K562 (cell line): ENCODE data around the gene ZNF689. TPM values are rescaled to one million over a fixed set of nuclear protein-coding genes. Genes with fewer than 3 reads are reported as not detected.

Experiments used
- FOSL1 ChIP-seq: fragments of 200-800 bp; sonication (Bioruptor generic); conservative IDR thresholded peaks from 2 replicates; pipeline ENCODE4 v1.6.1; 2016; ENCODE audit warnings: missing genetic modification characterization, missing compliant biosample characterization
- MTA2 ChIP-seq: fragments of 450-650 bp; IDR thresholded peaks from 2 replicates; pipeline ENCODE4 v1.6.1; 2016; ENCODE audit warnings: low read depth
- SUPT5H ChIP-seq: fragments of 450-650 bp; IDR thresholded peaks from 2 replicates; pipeline ENCODE4 v1.6.1; 2016
- TFAM ChIP-seq: fragments of 250-450 bp; sonication (Bioruptor Pico); conservative IDR thresholded peaks from 2 replicates; pipeline ENCODE4 v1.5.0; 2021; ENCODE audit warnings: mild to moderate bottlenecking, moderate library complexity
- XRCC5 ChIP-seq: fragments of 200-400 bp; formaldehyde crosslinking; IDR thresholded peaks from 2 replicates; pipeline ENCODE4 v1.6.1; 2017; ENCODE audit warnings: low read depth, mild to moderate bottlenecking, low read length
- polyA plus RNA-seq, 8 experiments: library from polyadenylated mRNA; depleted of rRNA in 4 of 8; stranded (reverse) in 5 of 8; unstranded in 3 of 8; fragments of >200 nt; fragmentation: Nextera tagmentation in 2 of 8; fragmentation: Illumina TruSeq in 1 of 8; extraction: Ambion mirVana in 2 of 8; extraction: Trizol in 1 of 8; gene quantifications; 2 replicates each; pipeline versions ENCODE4 v1.2.1 to v1.2.3, GENCODE V29; 2011 to 2014; ENCODE audit warnings: inconsistent platforms in 1 of 8, missing spikeins in 1 of 8
- total RNA-seq, 7 experiments: library from RNA; depleted of rRNA in 6 of 7; stranded (reverse); fragments of >200 nt in 6 of 7; fragmentation: Illumina TruSeq in 2 of 7; extraction: Trizol in 2 of 7; gene quantifications; 2 replicates each; pipeline versions ENCODE4 v1.2.1 to v1.2.3, GENCODE V29; 2011 to 2021; ENCODE audit warnings: low replicate concordance in 1 of 7
- TF ChIP-seq, protein P1 (sequence below): fragments of 450-650 bp; IDR thresholded peaks from 2 replicates; pipeline ENCODE4 v1.6.1; 2018; ENCODE audit not compliant: partially characterized antibody
- TF ChIP-seq, protein P2 (sequence below): fragments of 450-650 bp; formaldehyde crosslinking; IDR thresholded peaks from 2 replicates; pipeline ENCODE4 v1.4.0; 2020; ENCODE audit warnings: mild to moderate bottlenecking, moderate library complexity
- TF ChIP-seq, protein P3 (sequence below): sonication (generic); formaldehyde crosslinking; IDR thresholded peaks from 2 replicates; pipeline ENCODE4 v1.8.1; 2022; ENCODE audit warnings: missing genetic modification reagents
- TF ChIP-seq, protein P4 (sequence below): fragments of 250-450 bp; sonication (Bioruptor Pico); IDR thresholded peaks from 2 replicates; pipeline ENCODE4 v1.5.0; 2020; ENCODE audit warnings: mild to moderate bottlenecking
- TF ChIP-seq, protein P5 (sequence below): IDR thresholded peaks from 3 replicates; pipeline ENCODE4 v1.6.1; 2011; ENCODE audit warnings: borderline replicate concordance, mild to moderate bottlenecking, moderate library complexity; ENCODE audit not compliant: insufficient read length; ENCODE audit errors: extremely low read depth
- TF ChIP-seq, protein P6 (sequence below): sonication (generic); formaldehyde crosslinking; IDR thresholded peaks from 2 replicates; pipeline ENCODE4 v1.8.1; 2022; ENCODE audit warnings: missing genetic modification reagents

The ZNF689 gene
- total and polyA plus RNA-seq, 9 of the 15 experiments (the other 6 are each of a cell fraction or from before 2014, with no cell fraction given), result 5.4 to 15.4 (median 10.8) TPM

DNA sequence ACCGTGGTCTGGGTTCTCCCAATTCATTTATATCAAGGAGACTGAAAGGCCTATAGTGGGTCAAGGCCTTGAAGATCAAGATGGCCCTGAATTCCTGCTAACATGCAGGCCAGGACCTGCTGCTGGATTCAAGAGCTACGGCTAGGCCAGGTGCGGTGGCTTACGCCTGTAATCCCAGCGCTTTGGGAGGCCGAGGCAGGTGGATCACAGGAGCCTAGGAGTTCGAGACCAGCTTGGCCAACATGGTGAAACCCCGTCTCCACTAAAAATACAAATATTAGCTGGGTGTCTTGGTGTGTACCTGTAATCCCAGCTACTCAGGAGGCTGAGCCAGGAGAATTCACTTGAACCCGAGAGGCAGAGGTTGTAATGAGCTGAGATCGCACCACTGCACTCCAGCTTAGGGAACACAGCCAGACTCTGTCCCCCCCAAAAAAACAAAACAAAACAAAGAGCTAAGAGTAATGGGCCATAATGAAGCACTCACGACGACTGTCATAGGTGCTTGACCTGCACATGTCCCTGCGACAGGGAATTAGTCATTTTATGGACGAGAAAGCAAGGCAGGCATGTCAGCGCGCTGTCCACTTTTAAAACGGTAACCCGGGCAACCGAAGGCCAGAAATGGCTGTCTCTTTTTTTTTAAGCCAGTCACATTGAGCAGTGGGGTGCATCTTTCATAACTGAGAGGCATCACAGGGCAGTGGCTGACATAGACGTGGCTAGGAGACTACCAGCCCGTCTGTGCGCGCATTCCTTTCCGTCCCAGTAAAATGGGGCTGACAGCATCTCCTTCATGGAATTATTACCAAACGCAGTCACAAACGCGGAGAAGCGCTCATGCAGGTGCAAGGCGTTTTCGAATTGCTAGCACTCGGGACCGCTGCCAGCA lies 47.0 kb upstream of the ZNF689 start (continued):
- TF ChIP-seq MTA2 (no peak), TFAM (CRISPR knock-in tag) (no peak), SUPT5H (peak; percentile 57), FOSL1 (no peak), XRCC5 (no peak)
- TF ChIP-seq, protein P1, sequence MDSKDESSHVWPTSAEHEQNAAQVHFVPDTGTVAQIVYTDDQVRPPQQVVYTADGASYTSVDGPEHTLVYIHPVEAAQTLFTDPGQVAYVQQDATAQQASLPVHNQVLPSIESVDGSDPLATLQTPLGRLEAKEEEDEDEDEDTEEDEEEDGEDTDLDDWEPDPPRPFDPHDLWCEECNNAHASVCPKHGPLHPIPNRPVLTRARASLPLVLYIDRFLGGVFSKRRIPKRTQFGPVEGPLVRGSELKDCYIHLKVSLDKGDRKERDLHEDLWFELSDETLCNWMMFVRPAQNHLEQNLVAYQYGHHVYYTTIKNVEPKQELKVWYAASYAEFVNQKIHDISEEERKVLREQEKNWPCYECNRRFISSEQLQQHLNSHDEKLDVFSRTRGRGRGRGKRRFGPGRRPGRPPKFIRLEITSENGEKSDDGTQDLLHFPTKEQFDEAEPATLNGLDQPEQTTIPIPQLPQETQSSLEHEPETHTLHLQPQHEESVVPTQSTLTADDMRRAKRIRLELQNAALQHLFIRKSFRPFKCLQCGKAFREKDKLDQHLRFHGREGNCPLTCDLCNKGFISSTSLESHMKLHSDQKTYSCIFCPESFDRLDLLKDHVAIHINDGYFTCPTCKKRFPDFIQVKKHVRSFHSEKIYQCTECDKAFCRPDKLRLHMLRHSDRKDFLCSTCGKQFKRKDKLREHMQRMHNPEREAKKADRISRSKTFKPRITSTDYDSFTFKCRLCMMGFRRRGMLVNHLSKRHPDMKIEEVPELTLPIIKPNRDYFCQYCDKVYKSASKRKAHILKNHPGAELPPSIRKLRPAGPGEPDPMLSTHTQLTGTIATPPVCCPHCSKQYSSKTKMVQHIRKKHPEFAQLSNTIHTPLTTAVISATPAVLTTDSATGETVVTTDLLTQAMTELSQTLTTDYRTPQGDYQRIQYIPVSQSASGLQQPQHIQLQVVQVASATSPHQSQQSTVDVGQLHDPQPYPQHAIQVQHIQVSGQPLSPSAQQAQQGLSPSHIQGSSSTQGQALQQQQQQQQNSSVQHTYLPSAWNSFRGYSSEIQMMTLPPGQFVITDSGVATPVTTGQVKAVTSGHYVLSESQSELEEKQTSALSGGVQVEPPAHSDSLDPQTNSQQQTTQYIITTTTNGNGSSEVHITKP, result no peak
- TF ChIP-seq, protein P2, sequence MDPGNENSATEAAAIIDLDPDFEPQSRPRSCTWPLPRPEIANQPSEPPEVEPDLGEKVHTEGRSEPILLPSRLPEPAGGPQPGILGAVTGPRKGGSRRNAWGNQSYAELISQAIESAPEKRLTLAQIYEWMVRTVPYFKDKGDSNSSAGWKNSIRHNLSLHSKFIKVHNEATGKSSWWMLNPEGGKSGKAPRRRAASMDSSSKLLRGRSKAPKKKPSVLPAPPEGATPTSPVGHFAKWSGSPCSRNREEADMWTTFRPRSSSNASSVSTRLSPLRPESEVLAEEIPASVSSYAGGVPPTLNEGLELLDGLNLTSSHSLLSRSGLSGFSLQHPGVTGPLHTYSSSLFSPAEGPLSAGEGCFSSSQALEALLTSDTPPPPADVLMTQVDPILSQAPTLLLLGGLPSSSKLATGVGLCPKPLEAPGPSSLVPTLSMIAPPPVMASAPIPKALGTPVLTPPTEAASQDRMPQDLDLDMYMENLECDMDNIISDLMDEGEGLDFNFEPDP (CRISPR knock-in tag), result no peak
- TF ChIP-seq, protein P3, sequence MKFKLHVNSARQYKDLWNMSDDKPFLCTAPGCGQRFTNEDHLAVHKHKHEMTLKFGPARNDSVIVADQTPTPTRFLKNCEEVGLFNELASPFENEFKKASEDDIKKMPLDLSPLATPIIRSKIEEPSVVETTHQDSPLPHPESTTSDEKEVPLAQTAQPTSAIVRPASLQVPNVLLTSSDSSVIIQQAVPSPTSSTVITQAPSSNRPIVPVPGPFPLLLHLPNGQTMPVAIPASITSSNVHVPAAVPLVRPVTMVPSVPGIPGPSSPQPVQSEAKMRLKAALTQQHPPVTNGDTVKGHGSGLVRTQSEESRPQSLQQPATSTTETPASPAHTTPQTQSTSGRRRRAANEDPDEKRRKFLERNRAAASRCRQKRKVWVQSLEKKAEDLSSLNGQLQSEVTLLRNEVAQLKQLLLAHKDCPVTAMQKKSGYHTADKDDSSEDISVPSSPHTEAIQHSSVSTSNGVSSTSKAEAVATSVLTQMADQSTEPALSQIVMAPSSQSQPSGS, result no peak
- TF ChIP-seq, protein P4, sequence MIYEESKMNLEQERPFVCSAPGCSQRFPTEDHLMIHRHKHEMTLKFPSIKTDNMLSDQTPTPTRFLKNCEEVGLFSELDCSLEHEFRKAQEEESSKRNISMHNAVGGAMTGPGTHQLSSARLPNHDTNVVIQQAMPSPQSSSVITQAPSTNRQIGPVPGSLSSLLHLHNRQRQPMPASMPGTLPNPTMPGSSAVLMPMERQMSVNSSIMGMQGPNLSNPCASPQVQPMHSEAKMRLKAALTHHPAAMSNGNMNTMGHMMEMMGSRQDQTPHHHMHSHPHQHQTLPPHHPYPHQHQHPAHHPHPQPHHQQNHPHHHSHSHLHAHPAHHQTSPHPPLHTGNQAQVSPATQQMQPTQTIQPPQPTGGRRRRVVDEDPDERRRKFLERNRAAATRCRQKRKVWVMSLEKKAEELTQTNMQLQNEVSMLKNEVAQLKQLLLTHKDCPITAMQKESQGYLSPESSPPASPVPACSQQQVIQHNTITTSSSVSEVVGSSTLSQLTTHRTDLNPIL (CRISPR knock-in tag), result no peak
- TF ChIP-seq, protein P5, sequence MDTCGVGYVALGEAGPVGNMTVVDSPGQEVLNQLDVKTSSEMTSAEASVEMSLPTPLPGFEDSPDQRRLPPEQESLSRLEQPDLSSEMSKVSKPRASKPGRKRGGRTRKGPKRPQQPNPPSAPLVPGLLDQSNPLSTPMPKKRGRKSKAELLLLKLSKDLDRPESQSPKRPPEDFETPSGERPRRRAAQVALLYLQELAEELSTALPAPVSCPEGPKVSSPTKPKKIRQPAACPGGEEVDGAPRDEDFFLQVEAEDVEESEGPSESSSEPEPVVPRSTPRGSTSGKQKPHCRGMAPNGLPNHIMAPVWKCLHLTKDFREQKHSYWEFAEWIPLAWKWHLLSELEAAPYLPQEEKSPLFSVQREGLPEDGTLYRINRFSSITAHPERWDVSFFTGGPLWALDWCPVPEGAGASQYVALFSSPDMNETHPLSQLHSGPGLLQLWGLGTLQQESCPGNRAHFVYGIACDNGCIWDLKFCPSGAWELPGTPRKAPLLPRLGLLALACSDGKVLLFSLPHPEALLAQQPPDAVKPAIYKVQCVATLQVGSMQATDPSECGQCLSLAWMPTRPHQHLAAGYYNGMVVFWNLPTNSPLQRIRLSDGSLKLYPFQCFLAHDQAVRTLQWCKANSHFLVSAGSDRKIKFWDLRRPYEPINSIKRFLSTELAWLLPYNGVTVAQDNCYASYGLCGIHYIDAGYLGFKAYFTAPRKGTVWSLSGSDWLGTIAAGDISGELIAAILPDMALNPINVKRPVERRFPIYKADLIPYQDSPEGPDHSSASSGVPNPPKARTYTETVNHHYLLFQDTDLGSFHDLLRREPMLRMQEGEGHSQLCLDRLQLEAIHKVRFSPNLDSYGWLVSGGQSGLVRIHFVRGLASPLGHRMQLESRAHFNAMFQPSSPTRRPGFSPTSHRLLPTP, result no peak
- TF ChIP-seq, protein P6, sequence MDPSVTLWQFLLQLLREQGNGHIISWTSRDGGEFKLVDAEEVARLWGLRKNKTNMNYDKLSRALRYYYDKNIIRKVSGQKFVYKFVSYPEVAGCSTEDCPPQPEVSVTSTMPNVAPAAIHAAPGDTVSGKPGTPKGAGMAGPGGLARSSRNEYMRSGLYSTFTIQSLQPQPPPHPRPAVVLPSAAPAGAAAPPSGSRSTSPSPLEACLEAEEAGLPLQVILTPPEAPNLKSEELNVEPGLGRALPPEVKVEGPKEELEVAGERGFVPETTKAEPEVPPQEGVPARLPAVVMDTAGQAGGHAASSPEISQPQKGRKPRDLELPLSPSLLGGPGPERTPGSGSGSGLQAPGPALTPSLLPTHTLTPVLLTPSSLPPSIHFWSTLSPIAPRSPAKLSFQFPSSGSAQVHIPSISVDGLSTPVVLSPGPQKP (CRISPR knock-in tag), result no peak
